ENCODE measurements around the gene TAF1A. TPM values are rescaled to one million over a fixed set of nuclear protein-coding genes. Genes with fewer than 3 reads are reported as not detected.

The TAF1A gene
- total RNA-seq, 1 experiment from 2014 or later, result 38.2 TPM

GRCh38 chr1:222582099-222582774 is 7.5 kb downstream of the TAF1A start:
- peaks cover 84% of the 10 kb centered on the region for H3K36me3 Mint-ChIP-seq (ENCODE audit: insufficient read depth, unreplicated experiment)
- ChIA-PET POLR2A (interaction anchor here (1.0 to 3.6 kb wide), 6 partner anchors 7 to 62 kb away, joined by 3 to 30 read pairs (median 6); partner anchors contain the start of gene TAF1A), CTCF (interaction anchor here (0.7 to 2.4 kb wide), 3 partner anchors 24 to 530 kb away, joined by 3 to 12 read pairs (median 4); no protein-coding TSS in a partner anchor)
- H3K9me3 Mint-ChIP-seq (ENCODE audit: unreplicated experiment), result peaks cover 8% of the 10 kb centered on the region
- H3K27me3 Mint-ChIP-seq (ENCODE audit: insufficient read depth, unreplicated experiment), result no peaks in the 10 kb centered on the region
- BruUV-seq (replicated peaks), result TSS peak; percentile 57
- peak; percentile 47 for DNase-seq (ENCODE audit: unreplicated experiment)
- H3K4me1 Mint-ChIP-seq (ENCODE audit: insufficient read depth, unreplicated experiment), result peaks cover 41% of the 10 kb centered on the region
- peak overlapping the region; percentile 82 for H3K27ac Mint-ChIP-seq (ENCODE audit: low read depth, unreplicated experiment)
- no peak for TF ChIP-seq CTCF (IDR thresholded peaks at IDR 0.05; ENCODE audit: unreplicated experiment)
- intact Hi-C loops (cut with micrococcal nuclease), result no loop called here
- H3K4me3 Mint-ChIP-seq (ENCODE audit: unreplicated experiment), result no peak overlapping the region

- CTCF ChIA-PET, result interaction anchor here (0.7 to 1.0 kb wide), 2 partner anchors 124 to 1101 kb away, joined by 3 to 4 read pairs; no protein-coding TSS in a partner anchor
- Mint-ChIP-seq H3K27ac (ENCODE audit: low read depth, unreplicated experiment) (no peak overlapping the region), H3K27me3 (ENCODE audit: insufficient read depth, unreplicated experiment) (no peaks in the 10 kb centered on the region), H3K4me1 (ENCODE audit: insufficient read depth, unreplicated experiment) (peaks cover 21% of the 10 kb centered on the region), H3K36me3 (ENCODE audit: insufficient read depth, unreplicated experiment) (peaks cover 79% of the 10 kb centered on the region), H3K9me3 (ENCODE audit: unreplicated experiment) (peaks cover 8% of the 10 kb centered on the region), H3K4me3 (ENCODE audit: unreplicated experiment) (no peak overlapping the region)
- BruUV-seq (replicated peaks), result no TSS peak
- intact Hi-C loops (cut with micrococcal nuclease), result no loop called here
- no peak for DNase-seq (ENCODE audit: unreplicated experiment)
- no peak for TF ChIP-seq CTCF (IDR thresholded peaks at IDR 0.05; ENCODE audit: unreplicated experiment)
- POLR2A ChIA-PET, result interaction anchor here (0.6 to 3.6 kb wide), 4 partner anchors 10 to 1051 kb away, joined by 3 to 30 read pairs (median 4); partner anchors contain the start of gene TAF1A
Measured at GRCh38 chr1:222579316-222579715, 10.4 kb downstream of the TAF1A start.

GRCh38 chr1:222570837-222571236 is 18.9 kb downstream of the TAF1A start:
- intact Hi-C loops (cut with micrococcal nuclease), result no loop called here
- CTCF ChIA-PET, result interaction anchor here (0.9 kb wide), 1 partner anchor 11 kb away, joined by 4 read pairs; no protein-coding TSS in a partner anchor
- BruUV-seq (replicated peaks), result no TSS peak

More at GRCh38 chr1:222570837-222571236, 18.9 kb downstream of the TAF1A start:
- no peak for TF ChIP-seq CTCF (IDR thresholded peaks at IDR 0.05; ENCODE audit: unreplicated experiment)
- Mint-ChIP-seq H3K4me1 (ENCODE audit: insufficient read depth, unreplicated experiment) (no peaks in the 10 kb centered on the region), H3K27me3 (ENCODE audit: insufficient read depth, unreplicated experiment) (no peaks in the 10 kb centered on the region), H3K4me3 (ENCODE audit: unreplicated experiment) (no peak overlapping the region), H3K27ac (ENCODE audit: low read depth, unreplicated experiment) (no peak overlapping the region), H3K9me3 (ENCODE audit: unreplicated experiment) (peaks cover 13% of the 10 kb centered on the region), H3K36me3 (ENCODE audit: insufficient read depth, unreplicated experiment) (peaks cover 80% of the 10 kb centered on the region)
- POLR2A ChIA-PET, result interaction anchor here (0.6 to 2.3 kb wide), 4 partner anchors 10 to 1933 kb away, joined by 3 to 11 read pairs (median 4); partner anchors contain the start of gene TAF1A
- DNase-seq (ENCODE audit: unreplicated experiment), result no peak

All from MCF 10A (cell line).